NCI-H146 treated with DMSO at 0.1 percent for 48 hours (cell line): Measurements from ENCODE around the gene ANKRD33B.
"Not testable (repeated sequence)": the region's sequence is repeated elsewhere in the genome, so short reads cannot be mapped to it uniquely, and the experiment has no call there.

Experiments used
- DNase-seq: peaks from one replicate; lab custom pipeline; 2025; ENCODE audit not compliant: unreplicated experiment; lab: John Stamatoyannopoulos, UW

The ANKRD33B gene

GRCh38 chr5:10654566-10654965 lies 90.7 kb downstream of the ANKRD33B start:
- DNase-seq = no peak

GRCh38 chr5:10655161-10655971 lies 91.5 kb downstream of the ANKRD33B start:
- no peak for DNase-seq

GRCh38 chr5:10655972-10656830 lies 92.3 kb downstream of the ANKRD33B start:
- no peak for DNase-seq

- no peak for DNase-seq
Measured at GRCh38 chr5:10658265-10658664, 94.4 kb downstream of the ANKRD33B start.

GRCh38 chr5:10660135-10660534 lies 96.3 kb downstream of the ANKRD33B start:
- DNase-seq = no peak

- no peak for DNase-seq
Measured at GRCh38 chr5:10660720-10661387, 97.0 kb downstream of the ANKRD33B start.

- no peak for DNase-seq
Measured at GRCh38 chr5:10661401-10661800, 97.5 kb downstream of the ANKRD33B start.

GRCh38 chr5:10662083-10662482 lies 98.2 kb downstream of the ANKRD33B start:
- no peak for DNase-seq

- no peak for DNase-seq
Measured at GRCh38 chr5:10662661-10663488, 99.0 kb downstream of the ANKRD33B start.

- no peak for DNase-seq
Measured at GRCh38 chr5:10663489-10664179, 99.8 kb downstream of the ANKRD33B start.

GRCh38 chr5:10664180-10664769 lies 100.4 kb downstream of the ANKRD33B start:
- not testable (repeated sequence) for DNase-seq

- DNase-seq = no peak
Measured at GRCh38 chr5:10665799-10666198, 101.9 kb downstream of the ANKRD33B start.

GRCh38 chr5:10666531-10667299 lies 102.8 kb downstream of the ANKRD33B start:
- DNase-seq = no peak

GRCh38 chr5:10667431-10668057 lies 103.7 kb downstream of the ANKRD33B start:
- DNase-seq = no peak

GRCh38 chr5:10668697-10669096 lies 104.8 kb downstream of the ANKRD33B start:
- DNase-seq = no peak

GRCh38 chr5:10669983-10670382 lies 106.1 kb downstream of the ANKRD33B start:
- no peak for DNase-seq

GRCh38 chr5:10671041-10672008 lies 107.5 kb downstream of the ANKRD33B start:
- no peak for DNase-seq
